Mammary epithelial cell (primary cell): ENCODE data around the gene PSD2.

Source experiments
- CTCF ChIP-seq, 2 donors: IDR thresholded peaks in 1 of 2; conservative IDR thresholded peaks in 1 of 2; 2 replicates each; pipeline ENCODE4 v1.5.1; 2011 to 2012; ENCODE audit warnings: inconsistent platforms in 2 of 2, low read length in 2 of 2, mild to moderate bottlenecking in 2 of 2, control low read depth in 1 of 2, low read depth in 1 of 2; ENCODE audit not compliant: insufficient read depth in 1 of 2; ENCODE audit errors: extremely low read depth in 1 of 2
- EZH2 ChIP-seq: IDR thresholded peaks from 2 replicates; pipeline ENCODE4 v1.6.1; 2012; ENCODE audit warnings: low read length, inconsistent platforms, borderline replicate concordance

- no peak for TF ChIP-seq EZH2
- TF ChIP-seq CTCF (conservative IDR thresholded peaks at IDR 0.05 in 1 of 2, IDR thresholded peaks at IDR 0.05 in 1 of 2; ENCODE audit: extremely low read depth in 1 of 2, insufficient read depth in 1 of 2, low read depth in 1 of 2, low read length in 2 of 2) = no peak
Observed at GRCh38 chr5:139867581-139867980, 72.0 kb downstream of the PSD2 start.
